Measurements from ENCODE around the gene DNAAF8.

DNAAF8 gene

DNA sequence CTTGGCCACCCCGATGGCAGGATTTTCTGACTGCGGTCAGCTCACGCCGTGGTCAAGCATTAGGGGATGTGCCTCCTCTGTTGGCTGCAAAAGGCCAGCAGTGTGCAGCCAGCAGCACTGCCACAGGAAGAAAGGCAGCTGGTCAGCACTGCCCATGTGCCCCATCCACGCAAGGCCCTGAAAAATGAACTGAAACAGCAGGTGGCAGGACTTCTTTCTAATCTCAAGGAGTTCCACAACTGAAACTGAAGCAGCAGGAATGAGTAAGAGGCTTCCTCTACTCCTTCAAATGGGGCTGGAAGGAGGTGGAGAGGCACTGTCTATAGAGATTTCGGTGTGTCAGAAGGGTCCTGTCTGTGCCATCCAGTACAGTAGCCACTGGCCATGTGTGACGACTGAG lies 29.5 kb downstream of the DNAAF8 start:
- H3K27ac ChIP-seq = no peak overlapping the region
- TF ChIP-seq, protein P1, sequence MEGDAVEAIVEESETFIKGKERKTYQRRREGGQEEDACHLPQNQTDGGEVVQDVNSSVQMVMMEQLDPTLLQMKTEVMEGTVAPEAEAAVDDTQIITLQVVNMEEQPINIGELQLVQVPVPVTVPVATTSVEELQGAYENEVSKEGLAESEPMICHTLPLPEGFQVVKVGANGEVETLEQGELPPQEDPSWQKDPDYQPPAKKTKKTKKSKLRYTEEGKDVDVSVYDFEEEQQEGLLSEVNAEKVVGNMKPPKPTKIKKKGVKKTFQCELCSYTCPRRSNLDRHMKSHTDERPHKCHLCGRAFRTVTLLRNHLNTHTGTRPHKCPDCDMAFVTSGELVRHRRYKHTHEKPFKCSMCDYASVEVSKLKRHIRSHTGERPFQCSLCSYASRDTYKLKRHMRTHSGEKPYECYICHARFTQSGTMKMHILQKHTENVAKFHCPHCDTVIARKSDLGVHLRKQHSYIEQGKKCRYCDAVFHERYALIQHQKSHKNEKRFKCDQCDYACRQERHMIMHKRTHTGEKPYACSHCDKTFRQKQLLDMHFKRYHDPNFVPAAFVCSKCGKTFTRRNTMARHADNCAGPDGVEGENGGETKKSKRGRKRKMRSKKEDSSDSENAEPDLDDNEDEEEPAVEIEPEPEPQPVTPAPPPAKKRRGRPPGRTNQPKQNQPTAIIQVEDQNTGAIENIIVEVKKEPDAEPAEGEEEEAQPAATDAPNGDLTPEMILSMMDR (conservative IDR thresholded peaks at IDR 0.05) = no peak

GRCh38 chr16:4765511-4766474 lies 31.5 kb downstream of the DNAAF8 start:
- peak overlapping the region; percentile 78; the same call in 1 of the 2 replicates for H3K27ac ChIP-seq
- TF ChIP-seq, protein P1 (conservative IDR thresholded peaks at IDR 0.05) = no peak

- peak within 1 kb of the TSS; percentile 78 for H3K27ac ChIP-seq
- TF ChIP-seq, protein P1 (conservative IDR thresholded peaks at IDR 0.05) = no peak
These were observed 32.7 kb downstream of the DNAAF8 start, which contains the start of gene ZNF500 for GRCh38 chr16:4766875-4767628. TSS of gene ZNF500 (minus strand) at chr16:4767162. CDS start at chr16:4765978, 1,184 bp downstream.

GRCh38 chr16:4767872-4768548 lies 33.7 kb downstream of the DNAAF8 start:
- H3K27ac ChIP-seq = peak overlapping the region; percentile 78
- TF ChIP-seq, protein P1 (conservative IDR thresholded peaks at IDR 0.05) = no peak

GRCh38 chr16:4768549-4769305 lies 34.4 kb downstream of the DNAAF8 start:
- TF ChIP-seq, protein P1 (conservative IDR thresholded peaks at IDR 0.05) = no peak
- H3K27ac ChIP-seq = peak overlapping the region; percentile 78

- peak overlapping the region; percentile 78 for H3K27ac ChIP-seq
- TF ChIP-seq, protein P1 (conservative IDR thresholded peaks at IDR 0.05) = no peak
These were observed 34.9 kb downstream of the DNAAF8 start for GRCh38 chr16:4769306-4769638.
